GM18909 (cell line): ENCODE measurements around the gene RDH5.
A peak's percentile ranks its signal among the peaks of the same experiment; 100 is the strongest.

Source experiments
- ATAC-seq: cut with Tn5 transposase; IDR thresholded peaks from one replicate; pipeline ENCODE4 v1.9.1; 2021; ENCODE audit warnings: mild to moderate bottlenecking; ENCODE audit not compliant: unreplicated experiment, poor library complexity

The RDH5 gene

DNA sequence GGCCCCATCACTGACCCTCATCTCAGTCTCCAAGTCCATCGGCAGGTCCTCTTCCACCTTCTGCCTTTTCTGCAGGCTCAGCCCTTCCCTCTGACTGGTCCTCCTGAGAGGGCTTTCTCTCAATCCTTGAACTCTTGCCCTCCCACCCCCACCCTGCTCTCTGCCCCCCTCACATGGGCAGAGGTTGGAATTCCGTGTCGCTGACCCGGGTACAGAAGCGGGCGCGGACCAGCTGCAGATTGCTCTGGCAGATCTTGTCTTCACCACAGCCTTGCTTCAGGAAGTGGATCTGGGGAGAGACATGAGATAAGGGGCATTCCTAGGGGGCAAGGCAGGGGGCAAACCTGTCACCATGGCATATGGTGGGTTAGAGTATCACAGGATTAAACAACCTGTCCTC lies 24.8 kb upstream of the RDH5 start:
- no peak for ATAC-seq

- no peak for ATAC-seq
Observed at GRCh38 chr12:55696141-55696540, 24.1 kb upstream of the RDH5 start.

DNA sequence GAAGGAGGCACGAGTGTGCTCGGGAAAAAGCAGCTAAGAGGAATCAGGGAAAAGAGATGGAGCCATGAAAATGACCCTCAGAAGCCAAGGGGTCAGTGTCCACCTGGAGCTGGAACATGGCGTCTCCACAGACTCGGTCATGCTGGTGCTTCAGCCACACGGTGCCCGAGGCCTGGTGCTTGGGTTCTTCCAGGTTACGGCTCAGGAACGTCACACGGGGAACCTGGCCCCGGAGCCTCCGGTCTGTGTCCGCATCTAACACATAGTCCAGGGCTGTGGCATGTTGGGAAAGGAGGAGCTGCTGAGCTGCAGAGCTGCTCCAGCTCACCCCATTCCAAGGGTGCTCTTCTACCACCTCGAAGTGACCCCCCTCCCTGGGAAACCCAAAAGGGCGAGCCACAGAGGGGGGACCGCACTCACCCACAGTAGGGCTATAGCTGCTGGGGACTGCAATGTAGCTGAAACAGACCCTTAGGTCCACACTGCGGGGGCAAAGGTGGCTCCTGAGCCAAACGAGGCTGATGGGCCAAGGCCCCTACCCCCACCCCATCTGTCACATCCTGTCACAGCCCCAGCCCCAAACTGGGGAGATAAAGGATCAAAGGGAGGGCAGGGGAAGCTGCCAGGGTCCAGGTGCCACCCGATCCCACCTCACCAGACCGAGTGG lies 23.3 kb upstream of the RDH5 start:
- ATAC-seq = no peak

- ATAC-seq = no peak
Observed at GRCh38 chr12:55697686-55698085, 22.5 kb upstream of the RDH5 start.

- no peak for ATAC-seq
Observed at GRCh38 chr12:55698241-55698955, 21.8 kb upstream of the RDH5 start.

DNA sequence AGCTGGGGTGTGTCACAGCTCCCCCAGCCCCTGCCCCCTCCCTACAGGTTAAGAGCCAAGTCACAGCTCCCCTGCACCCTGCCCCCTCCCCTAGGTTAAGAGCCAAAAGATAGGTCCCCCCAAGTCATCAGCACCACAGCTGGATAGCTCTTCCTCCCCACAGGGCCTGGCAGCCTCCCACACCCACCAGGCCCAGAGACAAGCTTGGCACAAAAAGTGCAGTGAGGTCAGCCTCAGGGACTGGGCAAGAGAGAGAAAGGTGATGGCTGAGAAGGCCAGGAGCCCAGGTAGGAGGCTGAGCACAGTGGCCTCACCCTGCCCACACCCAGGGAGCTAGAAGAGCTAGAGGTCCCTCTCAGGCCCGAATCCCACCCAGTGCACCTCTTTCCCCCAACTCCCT lies 21.2 kb upstream of the RDH5 start:
- no peak for ATAC-seq

DNA sequence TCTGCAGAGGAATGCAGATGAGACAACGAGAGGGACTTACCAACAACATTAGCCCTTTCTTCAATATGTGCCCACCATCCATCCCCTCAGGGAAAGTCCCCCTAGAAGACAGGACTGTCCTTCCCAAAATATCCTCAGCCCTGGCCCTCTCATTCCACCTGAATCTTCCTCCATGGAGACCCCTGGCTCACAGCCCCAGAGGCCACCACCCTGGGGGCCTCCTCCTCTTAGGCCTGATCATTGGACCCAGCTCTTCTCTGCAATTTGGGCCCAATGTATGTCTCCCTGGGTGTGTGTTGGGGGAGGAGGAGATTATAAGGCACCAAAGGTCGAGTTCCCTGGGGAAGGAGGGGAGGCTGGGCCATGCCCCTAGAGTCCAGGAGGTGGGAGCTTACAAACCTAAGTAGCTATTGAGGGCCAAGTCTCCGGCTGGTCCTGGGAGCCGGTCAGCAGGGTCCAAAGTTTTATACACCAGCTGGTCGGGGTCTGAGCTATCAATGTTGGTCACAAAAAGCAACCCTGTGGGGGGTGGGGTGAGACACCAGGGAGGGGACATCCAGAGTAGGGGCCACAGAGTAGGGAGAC lies 20.6 kb upstream of the RDH5 start:
- ATAC-seq = no peak

- ATAC-seq = no peak
Observed at GRCh38 chr12:55700255-55701018, 19.8 kb upstream of the RDH5 start.

DNA sequence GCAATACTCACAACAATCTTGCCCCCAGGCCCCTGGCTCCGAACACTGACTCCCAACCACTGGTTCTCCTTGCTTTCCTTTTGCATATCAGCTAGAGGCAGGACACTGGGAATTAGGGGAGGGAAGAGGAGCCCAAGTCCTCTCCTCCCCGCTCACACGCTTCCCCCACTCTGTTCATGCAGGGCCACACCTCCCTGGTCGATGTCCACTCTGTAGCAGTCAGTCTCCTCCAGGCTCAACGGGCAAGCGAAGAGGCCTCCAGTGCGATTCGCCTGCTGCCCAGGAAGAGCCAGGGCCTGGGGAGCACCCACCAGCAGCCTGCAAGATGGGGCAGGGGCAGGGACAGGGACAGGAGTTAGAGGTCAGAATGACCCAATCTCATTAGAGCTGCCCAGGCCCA lies 17.3 kb upstream of the RDH5 start:
- ATAC-seq = no peak

GRCh38 chr12:55703288-55703687 lies 16.9 kb upstream of the RDH5 start:
- no peak for ATAC-seq

DNA sequence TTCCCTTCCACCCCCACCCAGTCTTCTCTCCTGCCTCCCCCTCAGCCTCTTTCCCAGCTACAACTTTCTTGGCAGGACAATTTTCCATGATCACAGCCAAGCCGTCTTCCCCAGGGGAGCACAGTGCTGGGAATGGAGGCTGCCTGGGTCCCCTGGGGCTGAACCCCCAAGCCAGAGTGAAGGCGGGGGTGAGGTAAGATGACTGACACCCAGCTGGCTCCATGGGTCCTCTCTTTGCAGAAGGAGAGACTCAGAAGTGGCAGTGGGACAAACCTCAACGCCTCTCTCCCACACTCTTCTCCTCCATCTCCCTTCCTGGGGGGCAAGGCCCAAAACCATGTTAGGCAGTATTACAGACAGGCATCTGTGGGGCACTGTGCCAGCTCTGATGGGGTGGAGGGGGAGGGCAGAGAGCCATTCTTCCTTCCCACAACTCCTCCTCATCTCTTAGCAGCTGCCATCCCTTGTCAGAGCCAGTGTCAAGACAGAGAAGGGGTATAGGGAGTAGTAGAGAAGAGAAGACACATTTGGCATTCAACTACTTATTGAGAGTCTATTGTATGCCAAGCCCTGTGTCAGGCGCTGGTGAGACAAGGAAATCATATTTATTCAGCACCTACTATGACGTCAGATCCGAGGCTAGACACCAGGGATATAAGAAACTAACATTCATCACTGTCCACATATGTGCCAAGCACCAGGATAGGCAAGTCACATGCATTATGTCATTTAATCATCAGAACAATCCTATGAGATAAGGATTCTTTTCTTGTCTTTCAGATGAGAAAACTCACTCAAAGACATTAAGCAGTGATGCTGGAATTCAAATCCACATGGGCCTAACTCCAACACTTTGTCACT lies 16.1 kb upstream of the RDH5 start:
- ATAC-seq = no peak

GRCh38 chr12:55704824-55705718 lies 15.1 kb upstream of the RDH5 start:
- no peak for ATAC-seq

DNA sequence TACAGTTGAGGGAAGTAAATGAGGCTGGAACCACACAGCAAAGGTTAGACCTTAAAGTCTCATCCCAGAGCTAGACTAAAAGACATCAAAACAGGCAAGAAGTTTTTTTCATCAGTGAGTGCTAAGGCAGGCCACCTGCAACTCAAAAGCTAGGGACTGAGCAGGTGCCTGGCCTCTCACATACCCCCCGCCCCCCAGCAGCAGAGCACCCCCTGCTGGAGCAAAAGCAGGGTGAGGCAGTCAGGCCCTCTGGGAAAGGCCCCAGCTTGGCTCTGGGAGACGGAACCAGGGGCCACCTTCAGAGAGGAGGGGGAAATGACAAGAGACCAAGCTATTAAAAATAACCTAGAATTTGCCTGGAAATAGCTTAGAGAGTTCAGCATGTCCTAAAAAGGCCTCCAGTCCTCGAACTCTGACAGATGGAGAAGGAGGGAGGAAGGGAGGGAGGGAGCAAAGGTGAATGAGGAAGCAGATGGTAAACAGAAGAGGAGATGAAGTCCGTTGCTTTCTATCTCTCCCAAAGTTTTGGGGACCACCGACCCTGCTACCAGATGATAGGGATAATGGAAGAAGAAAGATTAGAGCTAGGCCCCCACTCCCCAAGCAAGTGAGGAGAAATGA lies 14.3 kb upstream of the RDH5 start:
- no peak for ATAC-seq

- ATAC-seq = no peak
Observed at GRCh38 chr12:55706568-55707218, 13.5 kb upstream of the RDH5 start.

DNA sequence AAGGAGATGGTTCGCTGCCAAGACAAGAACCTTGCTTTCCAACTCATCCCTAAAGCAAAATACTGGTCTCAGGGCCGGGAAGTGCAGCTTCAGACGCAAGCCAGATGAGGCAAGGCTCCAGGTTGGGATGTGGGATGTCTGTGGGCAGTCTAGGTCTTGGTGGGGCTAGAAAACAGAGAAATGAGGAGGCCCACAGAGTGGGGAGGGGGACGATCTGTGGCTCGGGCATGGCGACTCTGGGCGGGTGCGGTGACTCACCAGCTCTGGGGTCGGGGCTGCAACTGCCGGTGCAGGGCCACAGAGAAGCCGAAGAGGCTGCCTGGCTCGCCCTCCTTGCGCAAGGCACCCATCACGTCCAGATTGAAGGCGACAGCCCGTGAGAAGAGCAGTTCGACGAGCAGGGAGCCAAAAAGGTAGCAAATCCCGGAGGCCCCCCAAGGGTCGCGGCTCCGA lies 12.9 kb upstream of the RDH5 start:
- no peak for ATAC-seq

GRCh38 chr12:55707841-55708694 lies 12.1 kb upstream of the RDH5 start, which contains the start of gene ITGA7:
TSS of gene ITGA7 (minus strand) at chr12:55707904. CDS start at chr12:55707682, 222 bp downstream.
- peak; percentile 56 for ATAC-seq

DNA sequence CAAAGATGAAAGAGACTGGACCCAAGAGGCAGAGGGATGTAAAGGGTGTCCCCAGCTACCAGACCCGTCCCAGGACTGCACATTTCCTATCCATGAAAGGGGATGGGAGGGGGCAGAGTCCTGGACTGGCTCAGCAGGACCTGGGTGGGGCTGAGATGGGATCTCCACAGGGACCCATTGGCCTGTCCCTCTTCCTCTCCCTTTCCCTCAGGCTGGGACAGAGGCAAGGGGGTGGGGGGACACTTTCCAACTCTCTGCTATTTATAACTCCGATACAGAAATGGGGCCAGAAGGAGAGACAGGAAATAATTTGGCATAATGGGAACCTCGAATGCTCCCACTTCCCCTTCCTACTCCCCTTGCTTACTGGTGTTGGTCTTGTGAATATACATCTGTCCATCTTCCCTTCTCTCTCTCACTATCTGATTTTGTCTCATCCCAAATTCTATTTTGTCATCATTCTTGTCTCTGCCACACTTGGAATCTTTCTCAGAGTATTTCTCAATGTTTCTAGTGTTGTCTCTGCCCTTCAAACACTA lies 11.4 kb upstream of the RDH5 start:
- no peak for ATAC-seq
